H1 (cell line): ENCODE data around the gene MACROD2. TPM values are rescaled to one million over a fixed set of nuclear protein-coding genes. Genes with fewer than 3 reads are reported as not detected.

Experiments
- CTCF ChIA-PET: fragments of 300-600 bp; sonication (Branson Sonifier 250); formaldehyde crosslinking; loops from one replicate; lab custom pipeline; 2021; ENCODE audit not compliant: partially characterized antibody; lab: Charles Lee
- POLR2A ChIA-PET: fragments of 300-600 bp; sonication (Branson Sonifier 250); formaldehyde crosslinking; loops from one replicate; lab custom pipeline; 2021; ENCODE audit warnings: inconsistent platforms; ENCODE audit not compliant: partially characterized antibody; lab: Charles Lee
- DNase-seq, 2 experiments: peaks; one replicate each; pipeline versions ENCODE4 v3.0.0 to v3.0.0-alpha.2; 2010 to 2022; ENCODE audit warnings: low spot score in 2 of 2, low read depth in 1 of 2, mixed read lengths in 1 of 2
- FAIRE-seq: peaks from 2 replicates; lab custom pipeline; 2011; peaks lifted over from hg19 to GRCh38; lab: Jason Lieb, UNC
- H2AFZ ChIP-seq: 2 replicates; pipeline ENCODE4 v1.8.1; 2012; ENCODE audit warnings: low read length, inconsistent platforms
- H2AK5ac ChIP-seq: 2 replicates; pipeline ENCODE4 v1.6.1; 2013; ENCODE audit warnings: low read depth, low read length
- H2BK120ac ChIP-seq: replicated peaks from 2 replicates; pipeline ENCODE3; 2013; ENCODE audit warnings: low read depth, low read length, inconsistent platforms
- H2BK12ac ChIP-seq: 2 replicates; pipeline ENCODE4 v1.6.1; 2013; ENCODE audit warnings: low read depth, low read length
- H2BK15ac ChIP-seq: 2 replicates; pipeline ENCODE4 v1.6.1; 2013; ENCODE audit warnings: low read length
- H2BK20ac ChIP-seq: 2 replicates; pipeline ENCODE4 v1.6.1; 2013; ENCODE audit warnings: low read length
- H2BK5ac ChIP-seq: 2 replicates; pipeline ENCODE4 v1.6.1; 2013; ENCODE audit warnings: low read depth, low read length
- H3K14ac ChIP-seq: 2 replicates; pipeline ENCODE4 v1.6.1; 2013; ENCODE audit warnings: inconsistent platforms; ENCODE audit not compliant: insufficient read length
- H3K18ac ChIP-seq: 2 replicates; pipeline ENCODE4 v1.6.1; 2013; ENCODE audit warnings: low read length; ENCODE audit errors: extremely low read depth
- H3K23ac ChIP-seq: 2 replicates; pipeline ENCODE4 v1.6.1; 2013; ENCODE audit warnings: inconsistent platforms; ENCODE audit not compliant: insufficient read length
- H3K23me2 ChIP-seq: 2 replicates; pipeline ENCODE4 v1.6.1; 2013; ENCODE audit warnings: low read depth, low read length
- H3K27ac ChIP-seq: 2 replicates; pipeline ENCODE4 v1.6.1; 2011; ENCODE audit warnings: low read depth, low read length, inconsistent platforms
- H3K27me3 ChIP-seq, 4 experiments: replicated peaks in 1 of 4; 1 replicate in 1 of 4; 2 replicates in 3 of 4; pipeline versions ENCODE4 v1.6.1 to v1.8.1; 2011 to 2013; ENCODE audit warnings: low read length in 3 of 4, mild to moderate bottlenecking in 3 of 4, inconsistent platforms in 2 of 4, mixed read lengths in 2 of 4, moderate library complexity in 1 of 4; ENCODE audit not compliant: control insufficient read depth in 3 of 4, insufficient read depth in 3 of 4; ENCODE audit errors: extremely low read depth in 1 of 4
- H3K36me3 ChIP-seq, 4 experiments: 2 replicates each; pipeline versions ENCODE4 v1.6.1 to v1.8.1; 2011 to 2013; ENCODE audit warnings: mild to moderate bottlenecking in 4 of 4, low read length in 3 of 4, moderate library complexity in 2 of 4, control low read depth in 1 of 4, inconsistent platforms in 1 of 4; ENCODE audit not compliant: insufficient read depth in 4 of 4, control insufficient read depth in 2 of 4
- H3K4ac ChIP-seq: replicated peaks from 2 replicates; pipeline ENCODE3; 2013; ENCODE audit warnings: low read length, low read depth, mixed read lengths, inconsistent platforms; ENCODE audit not compliant: insufficient read length
- H3K4me1 ChIP-seq, 4 experiments: replicated peaks in 1 of 4; 1 replicate in 1 of 4; 2 replicates in 3 of 4; pipeline versions ENCODE4 v1.6.1 to v1.8.1; 2011 to 2013; ENCODE audit warnings: low read length in 3 of 4, inconsistent platforms in 2 of 4, mixed read lengths in 1 of 4; ENCODE audit not compliant: insufficient read depth in 4 of 4, control insufficient read depth in 3 of 4
- H3K4me2 ChIP-seq, 2 experiments: 2 replicates each; pipeline versions ENCODE4 v1.6.1 to v1.8.1; 2011 to 2013; ENCODE audit warnings: low read depth in 2 of 2, low read length in 2 of 2, control low read depth in 1 of 2, inconsistent platforms in 1 of 2, mild to moderate bottlenecking in 1 of 2; ENCODE audit not compliant: insufficient read depth in 1 of 2
- H3K4me3 ChIP-seq, 4 experiments: fragments of 200-600, 300-600 bp in 1 of 4; sonication (generic), shearing (Covaris generic), sonication (Bioruptor Twin) in 1 of 4; 2 replicates each; pipeline versions ENCODE4 v1.5.1 to v1.8.1; 2011 to 2016; ENCODE audit warnings: low read length in 4 of 4, low read depth in 3 of 4, control low read depth in 2 of 4, inconsistent platforms in 2 of 4, mild to moderate bottlenecking in 2 of 4, mixed read lengths in 1 of 4, moderate library complexity in 1 of 4; ENCODE audit not compliant: insufficient read depth in 2 of 4; ENCODE audit errors: extremely low read depth in 1 of 4
- H3K56ac ChIP-seq: replicated peaks from 2 replicates; pipeline ENCODE3; 2013; ENCODE audit warnings: low read depth, mild to moderate bottlenecking, mixed read lengths, low read length, inconsistent platforms; ENCODE audit not compliant: insufficient read length
- H3K79me1 ChIP-seq: 2 replicates; pipeline ENCODE4 v1.6.1; 2013; ENCODE audit warnings: low read depth, low read length, control low read depth
- H3K79me2 ChIP-seq, 2 experiments: 2 replicates each; pipeline versions ENCODE4 v1.6.1 to v1.8.1; 2012 to 2013; ENCODE audit warnings: low read length in 2 of 2, mild to moderate bottlenecking in 2 of 2, inconsistent platforms in 1 of 2; ENCODE audit not compliant: insufficient read depth in 2 of 2, control insufficient read depth in 1 of 2
- H3K9ac ChIP-seq, 4 experiments: replicated peaks in 1 of 4; 1 replicate in 1 of 4; 2 replicates in 3 of 4; pipeline versions ENCODE4 v1.6.1 to v1.8.1; 2011 to 2013; ENCODE audit warnings: low read depth in 3 of 4, low read length in 3 of 4, control low read depth in 2 of 4, mild to moderate bottlenecking in 2 of 4, moderate library complexity in 2 of 4, inconsistent platforms in 1 of 4; ENCODE audit errors: extremely low read depth in 1 of 4
- H3K9me3 ChIP-seq, 2 experiments: 2 replicates each; pipeline versions ENCODE4 v1.6.1 to v1.8.1; 2012 to 2013; ENCODE audit warnings: mild to moderate bottlenecking in 2 of 2, moderate library complexity in 2 of 2, control low read depth in 1 of 2, inconsistent platforms in 1 of 2, low read depth in 1 of 2, low read length in 1 of 2, mixed read lengths in 1 of 2; ENCODE audit not compliant: insufficient read depth in 2 of 2
- H4K20me1 ChIP-seq, 2 experiments: replicated peaks in 1 of 2; 2 replicates each; pipeline versions ENCODE3 to v1.8.1; 2011 to 2013; ENCODE audit warnings: inconsistent platforms in 2 of 2, low read length in 2 of 2, mild to moderate bottlenecking in 1 of 2; ENCODE audit not compliant: insufficient read depth in 2 of 2, control insufficient read depth in 1 of 2
- H4K5ac ChIP-seq: 2 replicates; pipeline ENCODE4 v1.6.1; 2013; ENCODE audit warnings: low read length, low read depth, mixed read lengths, inconsistent platforms; ENCODE audit not compliant: insufficient read length
- H4K8ac ChIP-seq: 2 replicates; pipeline ENCODE4 v1.8.0; 2013; ENCODE audit warnings: mild to moderate bottlenecking, moderate library complexity, low read length, inconsistent platforms; ENCODE audit not compliant: insufficient read depth; ENCODE audit errors: extremely low read depth
- H4K91ac ChIP-seq: replicated peaks from 2 replicates; pipeline ENCODE3; 2013; ENCODE audit warnings: low read length, mixed read lengths, inconsistent platforms; ENCODE audit not compliant: insufficient read length
- EGR1 ChIP-seq: IDR thresholded peaks from 2 replicates; pipeline ENCODE4 v1.6.1; 2011; ENCODE audit warnings: low read depth, low read length, borderline replicate concordance
- SP4 ChIP-seq: IDR thresholded peaks from 2 replicates; pipeline ENCODE4 v1.6.1; 2012; ENCODE audit warnings: low read length, inconsistent platforms
- WGBS, 2 experiments: shearing (Covaris generic) in 1 of 2; methylation state at CpG; one replicate each; pipeline versions ENCODE4 v1.1.6 to v1.1.7; 2013 to 2015; ENCODE audit warnings: low lambda C conversion rate in 2 of 2, mixed read lengths in 2 of 2, inconsistent platforms in 1 of 2, low coverage in 1 of 2, missing lambda C conversion rate in 1 of 2; ENCODE audit not compliant: insufficient replicate concordance in 2 of 2, insufficient coverage in 1 of 2, insufficient read length in 1 of 2; ENCODE audit errors: extremely low coverage in 1 of 2, missing lambda C conversion rate in 1 of 2; 5-methylcytosine and 5-hydroxymethylcytosine counted together
- polyA plus RNA-seq, 7 experiments: library from polyadenylated mRNA; depleted of rRNA in 3 of 7; stranded (reverse) in 5 of 7; unstranded in 2 of 7; fragments of >200 nt in 5 of 7; fragments of 200-250 nt in 2 of 7; gene quantifications; 1 replicate in 5 of 7; 2 replicates in 1 of 7; 4 replicates in 1 of 7; pipeline versions ENCODE4 v1.2.1 to v1.2.3, GENCODE V29; 2011 to 2013; ENCODE audit warnings: missing spikeins in 2 of 7, mixed read lengths in 2 of 7
- total RNA-seq: library from RNA; stranded (reverse); fragmentation: NEBNext Ultra II Directional; extraction: Animal tissue kit (Norgen Biotek cat#: 25700); gene quantifications from 2 replicates; pipeline ENCODE4 v1.2.1, GENCODE V29; 2021

MACROD2 gene
- total and polyA plus RNA-seq, 2 of the 8 experiments (the other 6 are each of a cell fraction or from before 2014, with no cell fraction given): 0.70 to 3.9 TPM

DNA sequence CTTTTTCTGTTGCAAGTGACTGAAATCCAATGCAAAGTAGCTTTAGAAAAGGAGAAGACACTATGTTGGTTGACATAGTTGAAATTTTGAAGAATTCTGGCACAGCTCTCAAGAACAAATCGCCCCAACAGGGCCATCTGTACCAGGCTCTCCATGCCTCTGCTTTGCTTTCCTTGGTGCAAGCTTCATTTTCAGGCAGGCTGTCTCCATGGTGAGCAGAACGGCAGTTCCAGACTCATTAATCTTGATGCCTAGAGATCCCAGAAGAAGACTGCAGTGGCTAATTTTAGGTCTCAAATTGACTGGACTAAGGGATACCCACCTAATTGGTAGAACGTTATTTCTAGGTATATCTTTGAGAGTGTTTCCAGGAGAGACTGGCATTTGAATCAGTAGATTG is 1292.8 kb downstream of the MACROD2 start:
- CTCF ChIA-PET: interaction anchor here (1.4 kb wide), 1 partner anchor 51 kb away, joined by 4 read pairs; no protein-coding TSS in a partner anchor
- no peak for TF ChIP-seq SP4
- TF ChIP-seq EGR1: no peak

More for the DNA sequence above, 1292.8 kb downstream of the MACROD2 start:
- Histone ChIP-seq H4K20me1 (no peaks in the 10 kb centered on the region), H2AFZ (no peak overlapping the region), H3K36me3 (0 out of 8 replicates have a peak, but pooled peaks cover 0 to 2% (median 0%) of the 10 kb centered on the region in 4 experiments), H4K8ac (no peak overlapping the region), H4K91ac (no peak overlapping the region), H4K5ac (no peak overlapping the region), H3K27ac (no peak overlapping the region), H3K23me2 (no peaks in the 10 kb centered on the region), H3K4me2 (no peak overlapping the region), H2BK5ac (no peak overlapping the region), H3K9me3 (no peaks in the 10 kb centered on the region), H3K23ac (no peak overlapping the region), H2BK15ac (no peak overlapping the region), H2BK12ac (no peak overlapping the region), H3K79me2 (no peaks in the 10 kb centered on the region), H3K9ac (no peak overlapping the region), H2AK5ac (no peak overlapping the region), H3K4me3 (no peak overlapping the region), H3K18ac (no peak overlapping the region), H3K14ac (no peak overlapping the region), H3K4me1 (no peaks in the 10 kb centered on the region; a peak in 1 of 7 replicates), H3K79me1 (no peaks in the 10 kb centered on the region), H3K27me3 (no peaks in the 10 kb centered on the region), H2BK120ac (no peak overlapping the region), H3K4ac (no peak overlapping the region), H3K56ac (no peak overlapping the region), H2BK20ac (no peak overlapping the region)
- WGBS, 2 experiments: 94% methylated on average over 3 of the region's 3 CpGs; no CpG with 5 or more reads in 1 of the 2 experiments
- POLR2A ChIA-PET: no interaction called here
- no peak for FAIRE-seq
- no peak for DNase-seq
